GM23248 (cell line): ENCODE measurements around the gene GPR68.

ENCODE experiments used
- EZH2 ChIP-seq: fragments of 200-600 bp; sonication (generic); IDR thresholded peaks from 2 replicates; pipeline ENCODE4 v1.6.1; 2018; ENCODE audit warnings: antibody characterized with exemption, mild to moderate bottlenecking; ENCODE audit not compliant: insufficient read depth, poor library complexity, severe bottlenecking
- EZH2phosphoT487 ChIP-seq: fragments of 200-600 bp; sonication (generic); IDR thresholded peaks from 2 replicates; pipeline ENCODE4 v1.6.1; 2018; ENCODE audit warnings: antibody characterized with exemption, moderate library complexity, mild to moderate bottlenecking, low read depth; ENCODE audit not compliant: insufficient read depth

GRCh38 chr14:91225025-91225424, 19.5 kb downstream of the GPR68 start:
- TF ChIP-seq EZH2 (no peak), EZH2phosphoT487 (no peak)
